GM12865 (cell line): Measurements from ENCODE around the gene LEMD1.
"Not testable (repeated sequence)": the region's sequence is repeated elsewhere in the genome, so short reads cannot be mapped to it uniquely, and the experiment has no call there.

Source experiments
- DNase-seq: peaks from one replicate; pipeline ENCODE4 v3.0.0; 2010; ENCODE audit warnings: low read depth
- H3K4me3 ChIP-seq: 2 replicates; pipeline ENCODE4 v1.5.1; 2011; ENCODE audit warnings: mild to moderate bottlenecking, low read depth, low read length, control low read depth
- TF ChIP-seq, protein P1 (sequence below): IDR thresholded peaks from 2 replicates; pipeline ENCODE4 v1.5.1; 2011; ENCODE audit warnings: low read length, control low read depth, low read depth, inconsistent platforms; ENCODE audit not compliant: insufficient read depth; ENCODE audit errors: missing control alignments

Gene LEMD1

DNA sequence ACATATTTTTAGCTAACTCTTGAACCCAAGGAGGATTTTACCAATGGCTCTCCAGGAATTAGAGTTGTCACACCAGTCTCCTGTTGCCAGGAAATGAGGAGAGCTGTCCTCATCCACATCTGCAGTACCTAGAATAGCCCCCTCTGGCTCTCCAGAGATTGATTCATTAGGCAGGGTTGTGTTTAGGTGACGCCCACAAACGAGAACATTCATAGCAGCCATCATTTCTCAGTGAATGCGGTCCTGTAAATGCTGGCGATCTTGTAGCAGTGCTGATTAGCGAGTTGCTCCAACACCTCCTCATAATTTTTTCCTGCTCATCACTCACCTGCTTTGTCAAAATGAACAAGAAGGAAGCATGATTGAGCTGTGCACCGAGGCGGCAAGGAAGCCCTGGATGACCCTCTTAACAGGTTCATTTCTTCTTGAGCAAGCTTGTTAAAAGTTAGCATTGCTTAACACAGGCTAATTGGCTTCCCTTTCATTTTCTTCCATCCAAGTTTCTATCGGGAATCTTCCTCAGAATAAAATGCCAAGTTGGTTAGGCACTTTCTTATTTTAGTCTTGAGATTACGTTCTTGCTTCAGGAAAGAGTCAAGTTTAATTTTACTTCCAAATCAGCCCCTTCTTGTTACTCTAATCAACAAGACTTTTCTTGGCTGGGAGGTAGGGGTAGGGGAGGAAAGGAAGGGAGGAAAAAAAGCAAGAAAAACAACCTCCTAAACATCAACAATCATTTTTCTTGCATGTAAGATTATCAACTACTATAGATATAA lies 48.6 kb downstream of the LEMD1 start:
- H3K4me3 ChIP-seq, result no peak overlapping the region
- TF ChIP-seq, protein P1, sequence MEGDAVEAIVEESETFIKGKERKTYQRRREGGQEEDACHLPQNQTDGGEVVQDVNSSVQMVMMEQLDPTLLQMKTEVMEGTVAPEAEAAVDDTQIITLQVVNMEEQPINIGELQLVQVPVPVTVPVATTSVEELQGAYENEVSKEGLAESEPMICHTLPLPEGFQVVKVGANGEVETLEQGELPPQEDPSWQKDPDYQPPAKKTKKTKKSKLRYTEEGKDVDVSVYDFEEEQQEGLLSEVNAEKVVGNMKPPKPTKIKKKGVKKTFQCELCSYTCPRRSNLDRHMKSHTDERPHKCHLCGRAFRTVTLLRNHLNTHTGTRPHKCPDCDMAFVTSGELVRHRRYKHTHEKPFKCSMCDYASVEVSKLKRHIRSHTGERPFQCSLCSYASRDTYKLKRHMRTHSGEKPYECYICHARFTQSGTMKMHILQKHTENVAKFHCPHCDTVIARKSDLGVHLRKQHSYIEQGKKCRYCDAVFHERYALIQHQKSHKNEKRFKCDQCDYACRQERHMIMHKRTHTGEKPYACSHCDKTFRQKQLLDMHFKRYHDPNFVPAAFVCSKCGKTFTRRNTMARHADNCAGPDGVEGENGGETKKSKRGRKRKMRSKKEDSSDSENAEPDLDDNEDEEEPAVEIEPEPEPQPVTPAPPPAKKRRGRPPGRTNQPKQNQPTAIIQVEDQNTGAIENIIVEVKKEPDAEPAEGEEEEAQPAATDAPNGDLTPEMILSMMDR, result no peak
- no peak for DNase-seq

DNA sequence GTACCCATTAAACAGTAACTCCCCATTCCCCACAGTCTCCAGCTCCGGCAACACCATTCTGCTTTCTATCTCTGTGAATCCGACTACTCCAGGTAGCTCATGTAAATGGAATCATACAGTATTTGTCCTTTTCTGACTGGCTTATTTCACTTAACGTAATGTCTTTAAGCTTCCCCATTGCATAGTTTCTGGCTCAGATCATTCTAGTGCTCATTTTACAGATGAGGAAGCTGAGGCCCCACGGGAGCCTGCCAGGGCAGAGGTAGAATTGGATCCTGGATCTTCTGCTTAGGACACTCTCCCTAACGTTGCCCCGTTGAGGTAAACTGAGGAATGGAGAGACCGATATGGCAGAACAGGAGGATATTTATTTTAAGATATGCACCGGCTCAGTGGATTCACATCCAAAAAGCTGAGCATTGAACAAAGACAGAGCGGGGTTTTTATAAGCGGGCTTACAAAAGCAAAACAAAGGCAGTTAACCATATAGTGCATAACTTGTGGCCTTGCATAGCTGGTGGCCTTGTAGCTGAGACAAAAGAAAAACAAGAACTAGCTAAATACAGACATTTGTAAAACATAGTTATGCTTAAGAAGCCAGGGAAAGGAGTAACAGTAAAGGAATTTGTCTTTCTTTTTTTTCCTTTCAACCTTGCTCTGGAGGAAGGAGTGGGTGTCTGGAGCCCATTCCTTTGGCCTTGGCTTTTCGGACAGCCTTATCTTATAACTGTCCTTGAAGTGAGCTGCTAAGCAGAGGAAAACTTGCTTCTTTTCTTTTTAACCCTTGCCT lies 49.8 kb downstream of the LEMD1 start:
- TF ChIP-seq, protein P1, result no peak
- no peak for DNase-seq
- no peak overlapping the region for H3K4me3 ChIP-seq

DNA sequence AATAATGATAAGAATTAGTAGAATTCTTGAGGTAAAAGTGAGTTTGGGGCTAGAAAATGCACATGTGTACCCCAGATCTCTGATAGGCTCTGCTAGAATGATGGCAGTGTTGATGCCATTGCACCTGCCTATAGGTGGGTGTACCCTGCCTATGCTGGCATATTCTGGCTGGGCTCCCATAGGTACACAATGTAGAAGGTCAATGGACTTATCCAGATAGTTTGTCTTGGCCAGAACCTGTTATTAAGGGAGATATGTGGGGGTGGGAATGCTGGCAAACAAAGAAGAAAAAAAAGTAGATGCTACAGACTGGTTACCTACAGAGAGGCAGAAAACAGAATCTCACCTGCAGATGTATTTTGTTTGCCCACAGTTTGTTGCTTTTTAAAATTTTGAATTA lies 51.1 kb downstream of the LEMD1 start:
- TF ChIP-seq, protein P1, result no peak
- no peak for DNase-seq
- no peak overlapping the region for H3K4me3 ChIP-seq

DNA sequence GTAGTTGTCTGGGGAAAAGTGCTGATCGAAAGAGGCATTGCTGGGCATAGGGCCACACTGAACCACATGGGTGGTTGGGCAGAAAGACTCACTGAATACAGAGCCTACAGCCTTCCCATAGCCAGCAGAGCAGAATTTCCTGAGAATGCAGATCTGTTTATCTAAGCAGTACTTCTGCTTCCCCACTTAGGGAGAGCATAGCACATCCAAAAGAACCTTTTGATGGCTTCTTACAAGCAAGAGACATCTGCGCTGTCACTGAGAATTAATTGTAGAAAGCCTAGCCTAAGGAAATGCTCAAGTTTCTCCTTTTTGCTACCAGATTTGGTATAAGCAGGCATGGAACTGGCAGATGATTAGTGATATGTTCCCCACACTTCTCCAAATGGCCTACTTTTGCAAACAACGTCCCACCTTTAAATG lies 52.1 kb downstream of the LEMD1 start:
- no peak for DNase-seq
- TF ChIP-seq, protein P1, result no peak
- no peak overlapping the region for H3K4me3 ChIP-seq

DNA sequence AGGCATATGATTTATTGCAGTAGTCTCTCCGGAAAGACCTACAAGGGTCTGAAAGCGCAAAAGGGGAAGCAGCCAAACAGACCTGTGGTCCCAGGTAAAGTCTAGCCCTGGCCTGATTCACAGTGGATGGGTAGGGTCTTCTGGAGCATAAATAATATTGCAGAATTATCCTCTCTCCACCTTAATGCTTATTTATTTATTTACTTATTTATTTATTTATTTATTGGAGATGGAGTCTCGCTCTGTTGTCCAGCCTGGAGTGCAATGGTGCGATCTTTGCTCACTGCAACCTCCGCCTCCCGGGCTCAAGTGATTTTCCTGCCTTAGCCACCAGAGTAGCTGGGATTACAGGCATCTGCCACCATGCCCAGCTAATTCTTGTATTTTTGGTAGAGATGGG lies 53.4 kb downstream of the LEMD1 start:
- H3K4me3 ChIP-seq, result no peak overlapping the region
- DNase-seq, result no peak
- TF ChIP-seq, protein P1, result no peak

DNA sequence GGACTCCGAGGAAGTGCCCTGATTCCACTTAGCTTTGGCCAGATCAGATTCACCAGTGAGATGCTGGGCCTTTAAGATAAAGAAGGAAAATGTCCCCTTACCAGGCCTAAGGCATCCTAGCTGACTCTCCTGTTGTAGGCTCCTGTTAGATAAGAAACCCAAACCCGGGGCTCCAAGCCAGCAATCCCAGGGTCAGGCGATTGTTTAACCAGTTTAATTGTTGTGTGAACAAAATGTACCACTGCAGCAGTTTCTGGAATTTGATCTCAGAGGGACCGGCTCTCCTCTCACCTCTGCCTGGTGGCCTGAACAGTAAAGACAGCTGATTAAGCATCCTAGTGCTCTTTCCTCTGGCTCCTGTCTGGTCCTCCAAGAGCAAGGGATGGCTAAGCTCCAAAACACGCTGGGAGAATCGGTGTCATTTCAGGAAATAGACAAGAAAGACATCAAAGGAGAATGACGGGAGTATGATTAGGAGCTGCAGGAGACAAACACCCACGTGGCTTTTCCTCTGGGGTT lies 55.9 kb downstream of the LEMD1 start:
- TF ChIP-seq, protein P1, result no peak
- DNase-seq, result no peak

DNA sequence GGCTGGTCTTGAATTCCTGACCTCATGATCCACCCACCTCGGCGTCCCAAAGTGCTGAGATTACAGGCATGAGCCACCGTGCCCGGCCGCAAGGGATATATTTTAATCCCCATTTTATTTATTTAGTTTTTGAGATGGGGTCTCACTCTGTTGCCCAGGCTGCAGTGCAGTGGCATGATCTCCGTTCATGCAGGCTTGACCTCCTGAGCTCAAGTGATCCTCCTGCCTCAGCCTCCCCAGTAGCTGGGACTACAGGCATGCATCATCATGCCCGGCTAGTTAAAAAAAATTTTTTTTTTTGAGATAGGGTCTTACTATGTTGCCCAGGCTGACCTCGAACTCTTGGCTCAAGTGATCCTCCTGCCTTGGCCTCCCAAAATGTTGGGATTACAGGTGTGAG lies 56.8 kb downstream of the LEMD1 start:
- not testable (repeated sequence) for DNase-seq, H3K4me3 ChIP-seq

More for the DNA sequence above, 55.9 kb downstream of the LEMD1 start:
- H3K4me3 ChIP-seq, result no peak overlapping the region
